ENCODE data around the gene RASSF1. TPM values are rescaled to one million over a fixed set of nuclear protein-coding genes. Genes with fewer than 3 reads are reported as not detected.

RASSF1 gene
- total and polyA plus RNA-seq, 2 of the 13 experiments (the other 11 are each of a cell fraction or from before 2014, with no cell fraction given): 10.2 to 27.5 TPM

DNA sequence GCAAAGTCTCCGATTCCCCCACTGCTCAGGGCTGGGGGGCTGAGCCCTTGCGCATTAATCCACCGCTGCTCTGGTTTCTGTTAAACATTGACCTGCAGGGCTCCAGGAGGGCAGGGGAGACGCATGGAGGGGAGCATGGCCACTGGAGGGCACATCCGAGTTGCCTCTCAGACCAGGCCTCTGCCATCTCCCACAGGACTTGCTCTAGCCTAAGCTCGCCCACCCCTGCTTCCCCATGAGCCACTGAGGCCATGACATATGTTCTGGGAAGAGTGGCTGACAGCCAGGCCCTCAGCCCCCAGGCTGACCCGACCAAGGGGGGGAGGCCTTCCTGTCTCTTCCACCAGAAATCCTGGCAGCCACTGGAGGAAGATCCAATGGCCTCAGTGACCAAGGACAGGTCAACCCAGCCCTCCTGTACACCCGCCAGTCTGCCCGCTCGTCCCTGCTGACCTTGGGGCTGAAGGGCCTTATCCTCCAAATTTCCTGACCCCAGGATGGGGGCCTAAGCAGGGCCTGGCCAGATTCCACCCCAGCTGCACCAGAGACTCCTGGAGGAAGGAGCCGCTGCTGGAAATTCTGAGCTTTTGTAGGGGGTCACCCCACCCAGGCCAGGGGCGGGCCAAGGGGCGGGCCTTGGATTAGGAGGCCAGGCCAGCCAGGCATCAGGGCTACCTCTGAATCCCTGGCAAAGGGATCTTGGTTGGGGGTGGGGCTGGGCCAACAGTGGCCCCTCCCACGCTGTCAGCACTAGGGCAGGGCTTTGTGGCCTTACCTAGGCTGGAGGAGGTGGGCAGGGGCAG is 37.4 kb downstream of the RASSF1 start, which contains the start of gene HYAL1 (continued):
- TF ChIP-seq MXI1 (IDR thresholded peaks at IDR 0.05; ENCODE audit: borderline replicate concordance, low read depth, low read length) (peak; percentile 79; the same call in 1 of the 3 replicates), ZMYM3 (CRISPR knock-in tag; IDR thresholded peaks at IDR 0.05) (no peak), ATRX (CRISPR knock-in tag; IDR thresholded peaks at IDR 0.05; ENCODE audit: borderline replicate concordance) (no peak), CBX2 (IDR thresholded peaks at IDR 0.05; ENCODE audit: low read depth, low read length) (no peak), CBX2 (CRISPR knock-in tag; IDR thresholded peaks at IDR 0.05; ENCODE audit: low read depth) (no peak), ZNF337 (CRISPR knock-in tag; IDR thresholded peaks at IDR 0.05; ENCODE audit: borderline replicate concordance, low read depth) (peak; percentile 41; the same call in 1 of the 2 replicates), ETV5 (CRISPR knock-in tag; IDR thresholded peaks at IDR 0.05; ENCODE audit: borderline replicate concordance) (no peak; the same call in 1 of the 2 replicates), KDM5A (IDR thresholded peaks at IDR 0.05; ENCODE audit: borderline replicate concordance, low read length) (peak; percentile 20; the same call in 1 of the 2 replicates), ZNF510 (CRISPR knock-in tag; IDR thresholded peaks at IDR 0.05; ENCODE audit: low read depth) (peak; percentile 20; the same call in 1 of the 2 replicates), CENPX (CRISPR knock-in tag; IDR thresholded peaks at IDR 0.05) (no peak)
- TF ChIP-seq, protein P1, sequence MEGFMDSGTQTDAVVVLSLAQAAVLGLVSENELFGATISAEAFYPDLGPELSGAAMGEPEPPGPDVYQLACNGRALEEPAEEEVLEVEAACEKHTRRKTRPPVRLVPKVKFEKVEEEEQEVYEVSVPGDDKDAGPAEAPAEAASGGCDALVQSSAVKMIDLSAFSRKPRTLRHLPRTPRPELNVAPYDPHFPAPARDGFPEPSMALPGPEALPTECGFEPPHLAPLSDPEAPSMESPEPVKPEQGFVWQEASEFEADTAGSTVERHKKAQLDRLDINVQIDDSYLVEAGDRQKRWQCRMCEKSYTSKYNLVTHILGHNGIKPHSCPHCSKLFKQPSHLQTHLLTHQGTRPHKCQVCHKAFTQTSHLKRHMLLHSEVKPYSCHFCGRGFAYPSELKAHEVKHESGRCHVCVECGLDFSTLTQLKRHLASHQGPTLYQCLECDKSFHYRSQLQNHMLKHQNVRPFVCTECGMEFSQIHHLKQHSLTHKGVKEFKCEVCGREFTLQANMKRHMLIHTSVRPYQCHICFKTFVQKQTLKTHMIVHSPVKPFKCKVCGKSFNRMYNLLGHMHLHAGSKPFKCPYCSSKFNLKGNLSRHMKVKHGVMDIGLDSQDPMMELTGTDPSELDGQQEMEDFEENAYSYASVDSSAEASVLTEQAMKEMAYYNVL (CRISPR knock-in tag; IDR thresholded peaks at IDR 0.05; ENCODE audit: borderline replicate concordance): peak; percentile 56; the same call in 1 of the 2 replicates
- TF ChIP-seq, protein P2, sequence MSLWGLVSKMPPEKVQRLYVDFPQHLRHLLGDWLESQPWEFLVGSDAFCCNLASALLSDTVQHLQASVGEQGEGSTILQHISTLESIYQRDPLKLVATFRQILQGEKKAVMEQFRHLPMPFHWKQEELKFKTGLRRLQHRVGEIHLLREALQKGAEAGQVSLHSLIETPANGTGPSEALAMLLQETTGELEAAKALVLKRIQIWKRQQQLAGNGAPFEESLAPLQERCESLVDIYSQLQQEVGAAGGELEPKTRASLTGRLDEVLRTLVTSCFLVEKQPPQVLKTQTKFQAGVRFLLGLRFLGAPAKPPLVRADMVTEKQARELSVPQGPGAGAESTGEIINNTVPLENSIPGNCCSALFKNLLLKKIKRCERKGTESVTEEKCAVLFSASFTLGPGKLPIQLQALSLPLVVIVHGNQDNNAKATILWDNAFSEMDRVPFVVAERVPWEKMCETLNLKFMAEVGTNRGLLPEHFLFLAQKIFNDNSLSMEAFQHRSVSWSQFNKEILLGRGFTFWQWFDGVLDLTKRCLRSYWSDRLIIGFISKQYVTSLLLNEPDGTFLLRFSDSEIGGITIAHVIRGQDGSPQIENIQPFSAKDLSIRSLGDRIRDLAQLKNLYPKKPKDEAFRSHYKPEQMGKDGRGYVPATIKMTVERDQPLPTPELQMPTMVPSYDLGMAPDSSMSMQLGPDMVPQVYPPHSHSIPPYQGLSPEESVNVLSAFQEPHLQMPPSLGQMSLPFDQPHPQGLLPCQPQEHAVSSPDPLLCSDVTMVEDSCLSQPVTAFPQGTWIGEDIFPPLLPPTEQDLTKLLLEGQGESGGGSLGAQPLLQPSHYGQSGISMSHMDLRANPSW (CRISPR knock-in tag; IDR thresholded peaks at IDR 0.05; ENCODE audit: borderline replicate concordance): peak; percentile 82; the same call in 1 of the 2 replicates
- TF ChIP-seq, protein P3, sequence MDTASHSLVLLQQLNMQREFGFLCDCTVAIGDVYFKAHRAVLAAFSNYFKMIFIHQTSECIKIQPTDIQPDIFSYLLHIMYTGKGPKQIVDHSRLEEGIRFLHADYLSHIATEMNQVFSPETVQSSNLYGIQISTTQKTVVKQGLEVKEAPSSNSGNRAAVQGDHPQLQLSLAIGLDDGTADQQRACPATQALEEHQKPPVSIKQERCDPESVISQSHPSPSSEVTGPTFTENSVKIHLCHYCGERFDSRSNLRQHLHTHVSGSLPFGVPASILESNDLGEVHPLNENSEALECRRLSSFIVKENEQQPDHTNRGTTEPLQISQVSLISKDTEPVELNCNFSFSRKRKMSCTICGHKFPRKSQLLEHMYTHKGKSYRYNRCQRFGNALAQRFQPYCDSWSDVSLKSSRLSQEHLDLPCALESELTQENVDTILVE (CRISPR knock-in tag; IDR thresholded peaks at IDR 0.05): peak; percentile 48; the same call in 1 of the 2 replicates
- TF ChIP-seq, protein P4, sequence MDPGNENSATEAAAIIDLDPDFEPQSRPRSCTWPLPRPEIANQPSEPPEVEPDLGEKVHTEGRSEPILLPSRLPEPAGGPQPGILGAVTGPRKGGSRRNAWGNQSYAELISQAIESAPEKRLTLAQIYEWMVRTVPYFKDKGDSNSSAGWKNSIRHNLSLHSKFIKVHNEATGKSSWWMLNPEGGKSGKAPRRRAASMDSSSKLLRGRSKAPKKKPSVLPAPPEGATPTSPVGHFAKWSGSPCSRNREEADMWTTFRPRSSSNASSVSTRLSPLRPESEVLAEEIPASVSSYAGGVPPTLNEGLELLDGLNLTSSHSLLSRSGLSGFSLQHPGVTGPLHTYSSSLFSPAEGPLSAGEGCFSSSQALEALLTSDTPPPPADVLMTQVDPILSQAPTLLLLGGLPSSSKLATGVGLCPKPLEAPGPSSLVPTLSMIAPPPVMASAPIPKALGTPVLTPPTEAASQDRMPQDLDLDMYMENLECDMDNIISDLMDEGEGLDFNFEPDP (CRISPR knock-in tag; conservative IDR thresholded peaks at IDR 0.05): 0 out of 2 replicates have a peak, but pooled peaks have one; percentile 53
- TF ChIP-seq, protein P5, sequence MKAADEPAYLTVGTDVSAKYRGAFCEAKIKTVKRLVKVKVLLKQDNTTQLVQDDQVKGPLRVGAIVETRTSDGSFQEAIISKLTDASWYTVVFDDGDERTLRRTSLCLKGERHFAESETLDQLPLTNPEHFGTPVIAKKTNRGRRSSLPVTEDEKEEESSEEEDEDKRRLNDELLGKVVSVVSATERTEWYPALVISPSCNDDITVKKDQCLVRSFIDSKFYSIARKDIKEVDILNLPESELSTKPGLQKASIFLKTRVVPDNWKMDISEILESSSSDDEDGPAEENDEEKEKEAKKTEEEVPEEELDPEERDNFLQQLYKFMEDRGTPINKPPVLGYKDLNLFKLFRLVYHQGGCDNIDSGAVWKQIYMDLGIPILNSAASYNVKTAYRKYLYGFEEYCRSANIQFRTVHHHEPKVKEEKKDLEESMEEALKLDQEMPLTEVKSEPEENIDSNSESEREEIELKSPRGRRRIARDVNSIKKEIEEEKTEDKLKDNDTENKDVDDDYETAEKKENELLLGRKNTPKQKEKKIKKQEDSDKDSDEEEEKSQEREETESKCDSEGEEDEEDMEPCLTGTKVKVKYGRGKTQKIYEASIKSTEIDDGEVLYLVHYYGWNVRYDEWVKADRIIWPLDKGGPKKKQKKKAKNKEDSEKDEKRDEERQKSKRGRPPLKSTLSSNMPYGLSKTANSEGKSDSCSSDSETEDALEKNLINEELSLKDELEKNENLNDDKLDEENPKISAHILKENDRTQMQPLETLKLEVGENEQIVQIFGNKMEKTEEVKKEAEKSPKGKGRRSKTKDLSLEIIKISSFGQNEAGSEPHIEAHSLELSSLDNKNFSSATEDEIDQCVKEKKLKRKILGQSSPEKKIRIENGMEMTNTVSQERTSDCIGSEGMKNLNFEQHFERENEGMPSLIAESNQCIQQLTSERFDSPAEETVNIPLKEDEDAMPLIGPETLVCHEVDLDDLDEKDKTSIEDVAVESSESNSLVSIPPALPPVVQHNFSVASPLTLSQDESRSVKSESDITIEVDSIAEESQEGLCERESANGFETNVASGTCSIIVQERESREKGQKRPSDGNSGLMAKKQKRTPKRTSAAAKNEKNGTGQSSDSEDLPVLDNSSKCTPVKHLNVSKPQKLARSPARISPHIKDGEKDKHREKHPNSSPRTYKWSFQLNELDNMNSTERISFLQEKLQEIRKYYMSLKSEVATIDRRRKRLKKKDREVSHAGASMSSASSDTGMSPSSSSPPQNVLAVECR (CRISPR knock-in tag; IDR thresholded peaks at IDR 0.05; ENCODE audit: borderline replicate concordance): peak; percentile 76; the same call in 1 of the 2 replicates
